GM12878 (cell line): ENCODE data around the gene QSOX2.

Experiments used
- CTCF ChIP-seq, 3 experiments: IDR thresholded peaks in 2 of 3; conservative IDR thresholded peaks in 1 of 3; 2 replicates each; pipeline ENCODE4 v1.5.1; 2011; ENCODE audit warnings: low read depth in 3 of 3, low read length in 3 of 3, mild to moderate bottlenecking in 3 of 3, control low read depth in 2 of 3, moderate library complexity in 2 of 3, inconsistent platforms in 1 of 3, mixed read lengths in 1 of 3; ENCODE audit not compliant: control insufficient read depth in 2 of 3, insufficient read depth in 1 of 3; ENCODE audit errors: extremely low read depth in 1 of 3
- EGR1 ChIP-seq, 2 experiments: IDR thresholded peaks; 1 replicate in 1 of 2; 2 replicates in 1 of 2; pipeline ENCODE4 v1.6.1; 2011 to 2012; ENCODE audit warnings: low read depth in 2 of 2, low read length in 2 of 2, borderline replicate concordance in 1 of 2, mild to moderate bottlenecking in 1 of 2, moderate library complexity in 1 of 2
- ETV6 ChIP-seq, 2 experiments: fragments of 450-650 bp in 1 of 2; IDR thresholded peaks in 1 of 2; conservative IDR thresholded peaks in 1 of 2; 2 replicates each; pipeline ENCODE4 v1.6.1; 2014; ENCODE audit warnings: antibody characterized with exemption in 1 of 2, borderline replicate concordance in 1 of 2, low read depth in 1 of 2, mild to moderate bottlenecking in 1 of 2, moderate library complexity in 1 of 2
- GABPA ChIP-seq: IDR thresholded peaks from 2 replicates; pipeline ENCODE4 v1.6.1; 2014; ENCODE audit warnings: antibody characterized with exemption, low read depth, mild to moderate bottlenecking, inconsistent platforms
- MLLT1 ChIP-seq: fragments of 450-650 bp; IDR thresholded peaks from 2 replicates; pipeline ENCODE4 v1.6.1; 2016; ENCODE audit warnings: mild to moderate bottlenecking
- MYC ChIP-seq: IDR thresholded peaks from 2 replicates; pipeline ENCODE4 v1.6.1; 2011; ENCODE audit warnings: mild to moderate bottlenecking, low read length, moderate library complexity, inconsistent platforms; ENCODE audit not compliant: insufficient read depth, insufficient replicate concordance, insufficient read length, severe bottlenecking
- NBN ChIP-seq: fragments of 450-650 bp; IDR thresholded peaks from 2 replicates; pipeline ENCODE4 v1.6.1; 2016
- RAD21 ChIP-seq: IDR thresholded peaks from 2 replicates; pipeline ENCODE4 v1.6.1; 2011; ENCODE audit warnings: mild to moderate bottlenecking, low read depth, low read length, moderate library complexity; ENCODE audit not compliant: insufficient read depth
- SMC3 ChIP-seq: IDR thresholded peaks from 2 replicates; pipeline ENCODE4 v1.6.1; 2011; ENCODE audit warnings: low read length, improper control_type of control experiment, borderline replicate concordance
- SPI1 ChIP-seq: IDR thresholded peaks from 2 replicates; pipeline ENCODE4 v1.6.1; 2011; ENCODE audit warnings: low read depth, mild to moderate bottlenecking, low read length, moderate library complexity, borderline replicate concordance; ENCODE audit not compliant: insufficient read depth
- TAF1 ChIP-seq: IDR thresholded peaks from 2 replicates; pipeline ENCODE4 v1.6.1; 2011; ENCODE audit warnings: mild to moderate bottlenecking, low read depth, low read length, borderline replicate concordance
- TARDBP ChIP-seq: IDR thresholded peaks from 2 replicates; pipeline ENCODE4 v1.6.1; 2016; ENCODE audit warnings: borderline replicate concordance
- ZNF384 ChIP-seq: IDR thresholded peaks from 2 replicates; pipeline ENCODE4 v1.6.1; 2012; ENCODE audit warnings: low read depth, mild to moderate bottlenecking, low read length, improper control_type of control experiment, borderline replicate concordance
- TF ChIP-seq, protein P1 (sequence below): fragments of 450-650 bp; IDR thresholded peaks from 2 replicates; pipeline ENCODE4 v1.6.1; 2018; ENCODE audit warnings: mild to moderate bottlenecking, low read depth, moderate library complexity; ENCODE audit not compliant: partially characterized antibody

- TF ChIP-seq NBN (no peak), TAF1 (no peak), TARDBP (no peak), CTCF (IDR thresholded peaks at IDR 0.05 in 2 of 3, conservative IDR thresholded peaks at IDR 0.05 in 1 of 3; ENCODE audit: control insufficient read depth in 2 of 3, extremely low read depth in 1 of 3, insufficient read depth in 1 of 3, low read depth in 3 of 3, low read length in 3 of 3) (no peak), SPI1 (no peak), EGR1 (IDR thresholded peaks at IDR 0.05; ENCODE audit: borderline replicate concordance in 1 of 2, low read depth in 2 of 2, low read length in 2 of 2) (no peak), MLLT1 (no peak), SMC3 (no peak), MYC (no peak), GABPA (no peak), ETV6 (conservative IDR thresholded peaks at IDR 0.05 in 1 of 2, IDR thresholded peaks at IDR 0.05 in 1 of 2; ENCODE audit: borderline replicate concordance in 1 of 2, low read depth in 1 of 2) (no peak), ZNF384 (no peak), RAD21 (no peak)
- TF ChIP-seq, protein P1, sequence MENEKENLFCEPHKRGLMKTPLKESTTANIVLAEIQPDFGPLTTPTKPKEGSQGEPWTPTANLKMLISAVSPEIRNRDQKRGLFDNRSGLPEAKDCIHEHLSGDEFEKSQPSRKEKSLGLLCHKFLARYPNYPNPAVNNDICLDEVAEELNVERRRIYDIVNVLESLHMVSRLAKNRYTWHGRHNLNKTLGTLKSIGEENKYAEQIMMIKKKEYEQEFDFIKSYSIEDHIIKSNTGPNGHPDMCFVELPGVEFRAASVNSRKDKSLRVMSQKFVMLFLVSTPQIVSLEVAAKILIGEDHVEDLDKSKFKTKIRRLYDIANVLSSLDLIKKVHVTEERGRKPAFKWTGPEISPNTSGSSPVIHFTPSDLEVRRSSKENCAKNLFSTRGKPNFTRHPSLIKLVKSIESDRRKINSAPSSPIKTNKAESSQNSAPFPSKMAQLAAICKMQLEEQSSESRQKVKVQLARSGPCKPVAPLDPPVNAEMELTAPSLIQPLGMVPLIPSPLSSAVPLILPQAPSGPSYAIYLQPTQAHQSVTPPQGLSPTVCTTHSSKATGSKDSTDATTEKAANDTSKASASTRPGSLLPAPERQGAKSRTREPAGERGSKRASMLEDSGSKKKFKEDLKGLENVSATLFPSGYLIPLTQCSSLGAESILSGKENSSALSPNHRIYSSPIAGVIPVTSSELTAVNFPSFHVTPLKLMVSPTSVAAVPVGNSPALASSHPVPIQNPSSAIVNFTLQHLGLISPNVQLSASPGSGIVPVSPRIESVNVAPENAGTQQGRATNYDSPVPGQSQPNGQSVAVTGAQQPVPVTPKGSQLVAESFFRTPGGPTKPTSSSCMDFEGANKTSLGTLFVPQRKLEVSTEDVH: no peak
These were observed 33.2 kb downstream of the QSOX2 start for GRCh38 chr9:136212345-136212950.
